ENCODE results near the gene ZBTB5.
"Not testable (repeated sequence)": the region's sequence is repeated elsewhere in the genome, so short reads cannot be mapped to it uniquely, and the experiment has no call there.

Gene ZBTB5, protein sequence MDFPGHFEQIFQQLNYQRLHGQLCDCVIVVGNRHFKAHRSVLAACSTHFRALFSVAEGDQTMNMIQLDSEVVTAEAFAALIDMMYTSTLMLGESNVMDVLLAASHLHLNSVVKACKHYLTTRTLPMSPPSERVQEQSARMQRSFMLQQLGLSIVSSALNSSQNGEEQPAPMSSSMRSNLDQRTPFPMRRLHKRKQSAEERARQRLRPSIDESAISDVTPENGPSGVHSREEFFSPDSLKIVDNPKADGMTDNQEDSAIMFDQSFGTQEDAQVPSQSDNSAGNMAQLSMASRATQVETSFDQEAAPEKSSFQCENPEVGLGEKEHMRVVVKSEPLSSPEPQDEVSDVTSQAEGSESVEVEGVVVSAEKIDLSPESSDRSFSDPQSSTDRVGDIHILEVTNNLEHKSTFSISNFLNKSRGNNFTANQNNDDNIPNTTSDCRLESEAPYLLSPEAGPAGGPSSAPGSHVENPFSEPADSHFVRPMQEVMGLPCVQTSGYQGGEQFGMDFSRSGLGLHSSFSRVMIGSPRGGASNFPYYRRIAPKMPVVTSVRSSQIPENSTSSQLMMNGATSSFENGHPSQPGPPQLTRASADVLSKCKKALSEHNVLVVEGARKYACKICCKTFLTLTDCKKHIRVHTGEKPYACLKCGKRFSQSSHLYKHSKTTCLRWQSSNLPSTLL

DNA sequence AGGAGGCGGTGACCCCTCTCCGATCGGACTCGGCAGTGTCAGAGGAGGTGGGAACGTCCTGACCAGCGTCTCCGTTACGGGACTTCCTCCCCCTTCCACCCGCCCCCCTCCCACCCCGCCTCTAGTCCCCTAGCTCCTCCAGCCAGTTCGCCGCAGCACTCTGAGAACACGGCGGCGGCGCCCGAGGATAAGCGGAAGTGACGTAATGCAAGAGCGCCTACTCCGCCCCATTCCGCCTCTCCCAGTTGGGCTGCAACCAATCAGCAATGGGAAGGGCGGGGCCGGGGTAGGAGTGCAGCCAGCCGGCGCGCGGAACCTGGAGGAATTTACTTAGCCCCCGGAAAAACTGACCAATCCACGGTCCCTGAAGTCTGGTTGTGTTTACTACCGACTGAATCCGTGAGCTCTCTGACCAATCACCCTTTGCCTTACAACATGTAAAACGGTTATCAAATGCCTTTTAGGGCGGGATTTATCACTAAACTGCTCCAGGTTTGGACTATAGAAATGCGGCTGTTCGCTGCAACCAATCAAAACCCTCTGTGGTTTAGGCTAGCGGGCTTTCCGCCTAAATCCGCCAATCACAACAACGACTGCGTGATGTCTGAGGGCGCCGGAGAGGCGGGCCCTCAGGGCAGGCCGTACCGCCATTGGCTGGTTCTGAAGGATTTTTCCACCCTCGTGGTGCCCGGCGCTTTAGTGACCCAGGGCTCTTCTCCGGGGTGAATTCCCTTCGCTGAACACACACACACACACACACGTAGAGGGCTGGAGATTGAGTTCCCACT, at the start of gene ZBTB5:
Gene ZBTB5, minus strand, starts transcription at position 202 of the 788 bp plus-strand sequence. CDS start 22,899 bp downstream, outside the sequence.
- peak; percentile 99 for DNase-seq (ENCODE audit: low spot score)

DNA sequence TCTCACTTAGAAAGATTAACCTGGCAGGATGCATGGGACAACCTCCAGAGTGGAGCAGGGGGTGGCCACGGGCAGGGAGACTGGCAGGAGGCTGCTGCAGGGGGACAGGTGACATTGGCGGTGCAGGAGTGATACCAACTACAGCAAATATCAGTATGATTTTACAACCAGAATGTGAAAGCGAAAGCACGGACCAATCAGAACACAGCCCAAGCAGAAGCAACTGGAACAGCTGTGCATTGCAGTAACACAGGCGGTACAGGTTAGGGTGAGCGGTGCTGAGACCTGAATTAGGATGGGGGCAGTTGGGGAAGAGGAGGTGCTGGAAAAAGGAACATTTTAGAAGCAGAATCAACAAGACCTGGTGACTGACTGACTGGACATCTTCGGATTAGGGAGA, 49.7 kb upstream of the ZBTB5 start:
- DNase-seq (ENCODE audit: low spot score): no peak

DNA sequence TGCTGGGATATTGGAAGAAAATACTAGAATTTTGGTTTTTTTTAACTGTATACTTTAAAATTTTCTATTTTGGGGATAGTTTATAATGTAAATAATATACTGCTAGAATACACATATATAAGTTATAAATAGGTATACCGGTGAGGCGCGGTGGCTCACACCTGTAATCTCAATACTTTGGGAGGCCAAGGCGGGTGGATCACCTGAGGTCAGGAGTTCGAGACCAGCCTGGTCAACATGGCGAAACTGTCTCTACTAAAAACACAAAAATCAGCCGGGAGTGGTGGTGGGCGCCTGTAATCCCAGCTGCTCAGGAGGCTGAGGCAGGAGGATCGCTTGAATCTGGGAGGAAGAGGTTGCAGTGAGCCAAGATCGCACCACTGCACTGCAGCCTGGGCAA, 49.2 kb upstream of the ZBTB5 start:
- DNase-seq (ENCODE audit: low spot score): not testable (repeated sequence)

DNA sequence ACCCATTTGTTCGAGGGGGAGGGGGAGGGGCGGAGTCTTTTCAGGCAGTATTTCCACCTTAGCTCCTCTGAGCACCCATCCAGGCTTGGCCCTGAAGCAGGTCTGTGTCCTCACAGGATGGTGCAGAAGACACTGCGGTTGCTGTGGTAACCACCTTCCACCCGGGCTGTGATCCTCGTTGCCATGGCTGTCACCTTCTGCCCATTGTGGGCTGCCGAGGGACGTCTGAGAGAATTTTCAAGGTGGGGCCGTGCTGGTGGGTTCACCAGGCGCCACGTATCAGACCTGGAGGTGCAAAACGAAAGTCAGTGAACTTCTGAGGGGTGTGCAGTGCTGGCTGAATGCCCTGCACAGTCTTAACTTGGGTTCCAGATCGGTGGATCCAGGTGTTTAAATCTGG, 47.2 kb upstream of the ZBTB5 start:
- DNase-seq (ENCODE audit: low spot score): no peak

DNA sequence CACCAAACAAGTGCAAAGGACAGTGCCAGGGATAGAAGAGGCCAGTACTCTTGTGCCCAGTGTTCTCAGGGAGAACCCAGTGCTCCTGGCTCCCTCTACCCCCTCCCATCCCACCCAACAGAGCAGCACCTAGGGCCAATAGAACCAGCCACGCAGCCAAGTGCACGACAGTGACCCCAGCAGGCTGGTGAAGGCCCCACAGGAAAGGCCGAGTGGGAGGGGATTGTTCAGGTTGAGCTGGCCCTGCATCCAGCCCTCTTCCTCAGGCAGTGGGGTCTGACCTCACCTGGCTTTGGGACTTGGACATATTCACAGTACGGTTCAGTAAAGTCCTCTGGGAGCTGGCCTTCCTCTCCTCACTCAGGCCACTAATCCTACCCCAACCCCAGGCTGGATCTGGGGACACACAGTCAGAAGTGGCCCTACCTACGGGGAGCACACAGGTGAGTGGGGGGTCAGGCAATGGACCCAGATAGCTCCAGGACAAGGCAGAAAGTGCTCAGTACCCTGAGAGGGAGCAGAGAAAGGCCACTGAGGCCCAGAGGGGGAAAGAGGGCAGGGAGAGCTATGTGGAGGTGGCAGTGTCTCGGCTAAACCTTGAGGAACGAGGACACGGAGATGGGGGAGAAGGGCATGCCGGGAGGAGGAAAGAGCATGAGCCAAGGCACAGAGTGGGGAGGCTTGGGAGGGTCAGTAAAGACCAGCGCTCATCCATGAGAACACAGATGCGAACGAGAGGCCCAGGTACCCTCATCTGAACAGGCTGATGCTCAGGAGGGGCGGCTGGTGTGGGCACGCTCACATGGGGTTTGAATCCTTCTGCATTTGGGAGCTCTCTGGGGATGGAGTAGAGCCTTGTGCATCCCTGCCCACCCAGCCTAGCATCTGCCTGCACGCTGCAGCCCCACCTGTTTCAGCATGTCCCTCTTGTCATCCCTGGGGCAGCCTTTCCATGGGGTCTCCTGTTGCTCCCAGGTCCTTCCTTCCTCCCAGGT, 46.1 kb upstream of the ZBTB5 start:
- no peak for DNase-seq (ENCODE audit: low spot score)

DNA sequence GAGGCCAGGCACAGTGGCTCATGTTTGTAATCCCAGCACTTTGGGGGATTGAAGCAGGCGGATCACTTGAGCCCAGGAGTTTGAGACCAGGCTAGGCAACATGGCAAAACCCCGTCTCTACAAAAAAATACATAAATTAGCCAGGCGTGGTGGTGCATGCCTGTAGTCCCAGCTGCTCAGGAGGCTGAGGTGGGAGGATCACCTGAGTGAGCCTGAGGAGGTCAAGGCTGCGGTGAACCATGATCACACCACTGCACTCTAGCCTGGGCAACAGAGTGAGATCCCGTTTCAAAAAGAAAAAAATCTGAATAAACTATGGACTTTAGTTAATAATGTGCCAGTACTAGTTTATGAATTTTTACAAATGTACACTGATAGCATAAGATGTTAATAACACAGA, 44.8 kb upstream of the ZBTB5 start:
- DNase-seq (ENCODE audit: low spot score): not testable (repeated sequence)

DNA sequence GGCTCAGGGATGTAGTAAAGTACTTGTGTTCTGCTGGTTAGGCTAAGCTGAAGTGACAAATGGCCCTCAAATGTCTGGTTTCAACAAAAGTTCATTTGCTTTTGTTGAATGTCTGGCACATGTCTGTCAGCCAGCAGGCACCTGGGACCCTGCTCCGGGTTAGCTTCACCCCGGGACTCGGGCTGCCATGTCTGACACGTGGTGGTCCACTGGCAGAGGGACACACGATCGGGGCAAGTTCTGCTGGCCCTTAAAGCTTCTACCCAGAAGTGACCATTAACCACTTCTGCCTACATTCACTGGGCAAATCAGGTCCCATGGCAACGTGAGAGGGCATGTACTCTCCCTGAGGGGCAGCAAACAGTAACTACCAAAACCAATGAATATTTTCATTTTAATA, 44.3 kb upstream of the ZBTB5 start:
- no peak for DNase-seq (ENCODE audit: low spot score)

DNA sequence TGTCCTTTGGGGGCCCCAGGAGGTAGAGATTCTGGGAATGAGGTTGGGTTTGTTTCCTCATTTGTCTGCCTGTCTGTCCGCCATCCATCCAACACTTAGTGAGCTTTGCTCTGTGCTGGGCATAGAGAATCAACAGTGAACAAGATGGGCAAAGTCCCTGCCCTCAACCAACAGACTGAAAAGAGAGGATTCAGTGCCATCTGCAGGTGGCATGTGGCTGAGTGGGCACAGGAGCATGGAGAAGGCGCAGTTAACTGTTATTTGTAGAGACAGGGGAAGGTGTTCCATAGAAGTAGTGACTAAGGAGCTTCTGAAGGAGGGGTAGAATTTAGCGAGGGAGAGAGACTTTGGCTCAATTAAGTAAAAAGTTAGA, 43.6 kb upstream of the ZBTB5 start:
- no peak for DNase-seq (ENCODE audit: low spot score)

DNA sequence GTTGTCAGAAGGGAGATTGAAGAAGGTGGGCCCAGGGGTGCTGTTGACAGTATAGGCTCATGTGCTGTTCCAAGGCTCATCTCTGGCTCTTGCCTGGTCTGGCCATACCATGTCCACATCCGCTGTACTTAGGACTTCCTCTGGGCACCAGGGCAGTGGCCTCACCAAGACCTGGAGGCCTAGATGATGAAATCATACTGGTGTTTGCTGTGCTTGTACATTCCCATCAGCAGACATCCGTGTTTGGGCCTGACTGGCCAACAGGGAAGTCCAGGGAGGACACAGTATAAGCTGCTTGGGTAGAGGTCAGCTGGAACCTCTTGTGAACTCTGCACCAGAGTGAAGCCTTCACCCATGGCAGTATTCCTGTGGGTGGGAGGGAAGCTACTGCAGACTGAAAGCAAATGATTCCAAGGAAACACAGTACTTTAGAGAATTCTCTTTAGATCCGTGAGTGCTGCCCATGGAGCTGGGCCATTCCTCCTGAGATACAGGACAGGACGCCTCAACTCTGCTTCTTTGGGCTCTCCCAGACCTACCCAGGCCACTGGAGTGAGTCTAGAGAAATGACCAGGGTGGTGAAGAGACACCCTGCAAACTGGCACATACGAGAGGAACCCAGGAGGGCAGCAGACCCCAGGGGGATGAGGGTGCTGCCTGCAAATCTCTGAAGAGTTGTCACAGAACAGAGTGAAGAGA, 43.0 kb upstream of the ZBTB5 start:
- DNase-seq (ENCODE audit: low spot score): no peak

DNA sequence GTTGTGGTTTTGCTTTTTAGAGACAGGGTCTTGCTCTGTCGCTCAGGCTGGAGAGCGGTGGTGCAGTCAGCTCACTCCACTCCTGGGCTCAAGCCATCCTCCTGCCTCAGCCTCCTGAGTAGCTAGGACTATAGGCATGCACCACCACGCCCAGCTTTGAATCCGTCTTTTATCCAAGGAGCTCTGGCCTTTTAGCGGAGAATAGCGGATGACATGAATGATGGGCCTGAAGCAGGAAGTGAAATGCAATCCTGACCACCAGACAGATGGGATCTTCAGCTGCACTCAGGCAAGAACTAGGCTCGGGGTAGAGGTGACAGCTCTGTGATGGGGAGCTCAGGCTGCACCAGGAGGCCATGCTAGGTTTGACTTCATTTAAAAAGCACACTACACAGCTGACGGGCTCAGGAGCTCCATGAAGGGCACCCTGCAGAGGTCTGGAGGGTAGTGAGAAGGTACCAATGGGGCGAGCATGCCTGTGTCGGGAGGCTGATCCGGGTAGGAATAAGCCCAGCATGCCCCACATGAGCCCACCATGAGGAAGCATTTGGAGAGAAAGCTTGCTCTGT, 42.4 kb upstream of the ZBTB5 start:
- no peak for DNase-seq (ENCODE audit: low spot score)

DNA sequence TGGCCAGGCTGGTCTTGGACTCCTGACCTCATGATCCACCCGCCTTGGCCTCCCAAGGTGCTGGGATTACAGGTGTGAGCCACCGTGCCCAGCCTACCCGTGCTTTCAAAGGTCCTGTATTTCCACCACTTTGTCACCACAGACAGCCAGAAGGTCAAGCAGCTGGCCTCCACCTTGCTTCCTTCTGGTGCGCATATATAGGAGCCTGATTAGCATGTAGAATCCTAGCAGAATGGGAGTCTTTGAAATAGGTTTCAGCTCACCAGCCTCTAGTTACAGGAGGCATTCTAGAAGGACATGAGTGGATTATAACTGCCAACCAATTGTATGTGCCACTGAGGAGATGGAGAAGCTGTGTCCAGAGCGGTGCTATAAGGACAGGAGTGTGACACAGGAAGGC, 39.4 kb upstream of the ZBTB5 start:
- DNase-seq (ENCODE audit: low spot score): no peak

DNA sequence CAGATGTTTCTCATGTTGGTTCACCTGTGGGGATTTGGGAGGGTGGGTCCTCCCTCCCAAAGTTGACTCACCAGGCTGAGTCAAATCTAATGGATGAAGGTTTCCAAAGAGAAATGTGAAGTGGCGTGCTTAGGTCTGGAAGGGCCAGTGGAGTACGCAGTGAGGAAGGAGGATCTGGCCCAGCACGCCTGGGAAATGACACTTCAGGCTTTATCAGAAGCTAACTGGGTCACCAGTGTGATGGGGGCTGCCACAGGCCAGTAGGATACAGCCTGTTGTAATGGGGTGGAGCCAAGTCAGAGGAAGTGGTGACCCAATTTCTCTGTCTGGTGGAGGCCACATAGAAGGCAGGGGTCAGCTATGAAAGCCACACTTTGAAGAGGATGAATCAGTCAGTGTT, 38.5 kb upstream of the ZBTB5 start:
- no peak for DNase-seq (ENCODE audit: low spot score)

DNA sequence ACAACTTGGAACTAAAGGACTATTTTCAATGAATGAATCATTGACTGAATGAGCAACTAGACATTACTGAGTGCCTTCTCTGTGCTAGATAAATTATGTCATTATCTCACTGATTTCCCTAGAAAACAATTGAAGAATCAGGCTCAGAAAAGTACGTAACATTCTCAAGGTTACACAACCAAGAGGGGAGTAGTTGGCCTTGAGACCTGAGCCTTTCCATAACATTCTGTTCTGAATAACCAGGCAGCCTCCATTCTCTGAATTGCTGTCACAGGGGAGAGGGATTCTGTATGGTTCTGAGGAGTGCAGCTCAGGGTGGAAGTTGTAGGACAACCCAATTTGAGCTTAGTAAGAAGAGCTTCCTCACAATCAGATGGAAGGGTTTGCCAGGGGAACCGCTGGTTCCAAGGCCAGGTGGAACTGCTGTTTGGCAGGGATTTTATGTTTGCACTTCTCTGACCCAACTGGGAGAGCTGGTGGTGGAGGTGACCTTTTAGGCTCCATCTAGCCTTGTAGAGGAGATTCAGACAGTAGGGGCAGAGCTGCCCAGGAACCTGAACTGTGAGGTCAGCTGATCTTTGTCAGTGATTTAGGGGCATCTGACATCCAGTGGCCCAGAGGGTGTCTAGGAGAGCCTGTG, 36.8 kb upstream of the ZBTB5 start:
- no peak for DNase-seq (ENCODE audit: low spot score)

DNA sequence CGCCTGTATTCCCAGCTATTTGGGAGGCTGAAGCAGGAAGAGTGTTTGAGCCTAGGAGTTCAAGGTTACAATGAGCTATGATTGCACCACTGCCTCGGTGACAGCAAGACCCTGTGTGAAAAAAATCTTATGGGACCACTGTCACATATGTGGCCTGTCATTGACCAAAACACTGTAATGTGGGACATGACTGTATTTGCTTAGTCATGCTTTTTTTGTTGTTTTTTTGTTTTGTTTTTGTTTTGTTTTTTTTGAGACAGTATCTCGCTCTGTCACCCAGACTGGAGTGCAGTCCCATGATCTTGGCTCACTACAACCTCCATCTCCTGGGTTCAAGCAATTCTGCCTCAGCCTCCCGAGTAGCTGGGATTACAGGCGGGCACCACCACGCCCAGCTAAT, 34.0 kb upstream of the ZBTB5 start:
- DNase-seq (ENCODE audit: low spot score): no peak

DNA sequence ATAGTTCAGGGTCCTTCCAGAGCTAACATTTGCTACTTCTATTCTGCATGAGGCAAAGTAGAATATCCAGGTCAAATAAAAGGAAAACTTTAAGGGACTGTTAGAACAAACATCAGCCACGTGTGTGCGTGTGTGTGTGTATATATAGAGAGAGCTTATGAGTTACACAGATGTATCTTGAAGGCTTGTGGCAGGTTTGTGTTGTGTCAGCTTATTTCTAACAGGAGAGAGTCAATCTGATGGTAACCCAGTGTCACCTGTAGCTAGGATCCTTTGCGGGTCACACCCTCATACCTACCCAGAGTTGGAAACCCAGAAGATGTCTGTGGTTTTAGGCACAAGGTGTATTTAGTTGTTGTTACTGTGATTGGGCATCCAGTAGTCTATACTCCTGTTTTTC, 33.2 kb upstream of the ZBTB5 start:
- no peak for DNase-seq (ENCODE audit: low spot score)

DNA sequence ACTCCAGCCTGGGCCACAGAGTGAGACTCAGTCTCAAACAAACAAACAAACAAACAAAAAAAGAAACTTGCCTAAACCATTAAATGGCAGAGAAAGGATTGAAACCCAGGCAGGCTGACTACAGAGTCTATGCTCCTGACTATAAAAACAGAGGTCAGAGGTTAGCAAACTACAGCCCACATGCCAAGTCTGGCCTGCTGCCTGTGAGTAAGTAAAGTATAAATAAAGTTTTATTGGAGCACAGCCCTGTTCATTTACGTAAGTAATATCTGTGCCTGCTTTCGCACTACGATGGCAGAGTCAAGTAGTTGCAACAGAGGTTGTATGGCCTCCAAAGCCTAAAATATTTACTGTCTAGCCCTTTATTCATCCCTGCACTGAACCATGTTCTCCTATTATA, 32.1 kb upstream of the ZBTB5 start:
- no peak for DNase-seq (ENCODE audit: low spot score)

DNA sequence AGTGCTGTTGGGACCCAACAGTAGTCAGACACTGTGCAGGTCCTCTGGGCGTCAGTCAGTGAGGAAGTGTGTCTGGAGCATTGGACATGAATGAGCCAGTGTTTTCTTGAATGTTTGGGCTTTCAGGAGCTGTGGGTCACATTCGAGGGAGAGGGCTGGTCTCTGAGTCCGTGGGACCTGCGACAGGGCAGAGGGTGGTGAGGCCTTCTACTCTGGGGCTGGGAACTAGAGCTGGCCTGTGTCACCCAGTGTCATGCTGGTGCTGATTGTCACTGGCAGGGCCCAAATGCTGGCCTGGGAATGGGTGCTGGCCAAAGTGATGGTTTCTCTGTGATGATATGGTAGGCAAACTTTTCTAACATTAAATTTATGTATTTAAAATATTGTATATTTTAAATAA, 30.8 kb upstream of the ZBTB5 start:
- DNase-seq (ENCODE audit: low spot score): no peak

DNA sequence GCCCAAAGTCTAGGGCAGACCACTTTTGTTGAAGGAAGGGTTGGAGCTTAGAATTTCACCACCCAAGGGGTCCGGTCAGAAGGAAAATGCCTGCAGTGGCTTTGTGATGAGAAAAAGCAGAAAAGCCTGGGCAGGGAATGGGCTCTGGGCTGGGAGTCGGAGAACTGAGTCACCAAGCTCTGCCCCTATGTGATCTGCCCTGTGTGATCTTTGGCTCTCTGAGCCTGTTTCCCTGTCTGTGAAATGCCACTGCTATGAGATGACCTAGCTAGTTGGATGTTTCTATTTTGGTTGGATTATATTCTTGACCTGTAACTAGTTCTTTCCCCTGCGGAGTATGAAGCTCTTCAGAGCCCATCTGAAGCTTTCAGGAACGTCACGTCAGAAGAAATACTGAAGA, 30.3 kb upstream of the ZBTB5 start:
- no peak for DNase-seq (ENCODE audit: low spot score)

DNA sequence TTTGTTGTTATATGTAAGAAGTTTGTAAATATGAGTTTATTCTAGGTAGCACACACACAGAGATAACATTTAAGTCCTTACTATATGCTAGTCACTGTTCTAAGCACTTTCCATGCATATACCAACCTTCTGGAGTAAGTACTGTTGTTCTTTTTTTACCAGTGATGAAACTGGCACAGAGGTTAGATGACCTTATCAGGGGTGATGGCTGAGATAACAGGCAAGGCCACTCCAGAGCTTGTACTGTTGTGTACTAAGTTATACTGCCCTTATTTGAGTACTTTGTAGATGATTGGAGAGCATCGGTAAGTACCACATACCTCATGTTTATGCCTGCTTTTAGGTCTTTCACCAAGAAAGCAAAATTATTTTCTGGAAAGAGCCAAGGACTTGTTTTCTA, 26.7 kb upstream of the ZBTB5 start:
- DNase-seq (ENCODE audit: low spot score): no peak
